ENCODE results near the gene LAMC2.

DNA sequence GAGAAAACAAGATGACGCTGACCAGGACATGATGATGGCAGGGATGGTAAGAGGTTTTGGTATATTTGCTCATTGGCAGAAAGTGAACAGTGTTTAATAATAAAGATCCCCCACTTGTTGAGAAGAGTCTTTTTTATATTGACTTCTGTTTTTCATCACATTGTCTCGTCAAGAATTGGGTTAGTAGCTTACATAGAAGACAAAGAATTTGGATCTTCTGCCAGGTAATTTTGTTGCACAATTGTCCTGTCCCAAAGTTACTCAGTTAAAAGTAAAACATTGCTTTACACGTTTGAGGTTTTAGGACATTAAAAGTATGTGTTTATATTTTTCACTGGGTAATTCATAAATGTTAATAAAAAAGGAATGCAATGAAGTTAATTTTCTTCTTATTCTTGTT is 48.3 kb upstream of the LAMC2 start:
- TF ChIP-seq, protein P1, sequence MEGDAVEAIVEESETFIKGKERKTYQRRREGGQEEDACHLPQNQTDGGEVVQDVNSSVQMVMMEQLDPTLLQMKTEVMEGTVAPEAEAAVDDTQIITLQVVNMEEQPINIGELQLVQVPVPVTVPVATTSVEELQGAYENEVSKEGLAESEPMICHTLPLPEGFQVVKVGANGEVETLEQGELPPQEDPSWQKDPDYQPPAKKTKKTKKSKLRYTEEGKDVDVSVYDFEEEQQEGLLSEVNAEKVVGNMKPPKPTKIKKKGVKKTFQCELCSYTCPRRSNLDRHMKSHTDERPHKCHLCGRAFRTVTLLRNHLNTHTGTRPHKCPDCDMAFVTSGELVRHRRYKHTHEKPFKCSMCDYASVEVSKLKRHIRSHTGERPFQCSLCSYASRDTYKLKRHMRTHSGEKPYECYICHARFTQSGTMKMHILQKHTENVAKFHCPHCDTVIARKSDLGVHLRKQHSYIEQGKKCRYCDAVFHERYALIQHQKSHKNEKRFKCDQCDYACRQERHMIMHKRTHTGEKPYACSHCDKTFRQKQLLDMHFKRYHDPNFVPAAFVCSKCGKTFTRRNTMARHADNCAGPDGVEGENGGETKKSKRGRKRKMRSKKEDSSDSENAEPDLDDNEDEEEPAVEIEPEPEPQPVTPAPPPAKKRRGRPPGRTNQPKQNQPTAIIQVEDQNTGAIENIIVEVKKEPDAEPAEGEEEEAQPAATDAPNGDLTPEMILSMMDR (IDR thresholded peaks at IDR 0.05) = no peak
- no peak for TF ChIP-seq POLR2A (IDR thresholded peaks at IDR 0.05)
